HG03575 (cell line): Measurements from ENCODE around the gene TPO.

Experiments used
- ATAC-seq: cut with Tn5 transposase; IDR thresholded peaks from one replicate; pipeline ENCODE4 v1.9.1; 2021; ENCODE audit not compliant: unreplicated experiment, insufficient number of reproducible peaks, low FRiP score; ENCODE audit errors: extremely low read depth

Gene TPO

GRCh38 chr2:1494257-1494656 lies 81.0 kb downstream of the TPO start:
- no peak for ATAC-seq

GRCh38 chr2:1494906-1495305 lies 81.6 kb downstream of the TPO start:
- no peak for ATAC-seq

- no peak for ATAC-seq
These were observed 82.6 kb downstream of the TPO start for GRCh38 chr2:1495676-1496358.

DNA sequence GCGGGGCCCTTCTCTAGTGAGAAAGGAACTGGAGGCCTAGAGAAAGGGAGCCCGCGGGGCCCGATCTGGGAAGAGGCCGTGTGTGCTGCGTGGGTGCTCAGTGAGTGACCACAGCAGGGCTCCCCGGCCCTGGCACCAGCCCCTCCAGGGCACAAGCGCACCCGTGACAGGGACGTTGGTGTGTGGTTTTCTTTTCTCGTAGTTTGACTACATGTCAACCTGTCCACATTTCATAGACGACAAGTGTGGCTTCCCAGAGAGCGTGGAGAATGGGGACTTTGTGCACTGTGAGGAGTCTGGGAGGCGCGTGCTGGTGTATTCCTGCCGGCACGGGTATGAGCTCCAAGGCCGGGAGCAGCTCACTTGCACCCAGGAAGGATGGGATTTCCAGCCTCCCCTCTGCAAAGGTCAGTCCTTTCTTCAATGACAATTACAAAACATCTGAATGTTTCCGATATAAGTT lies 83.1 kb downstream of the TPO start:
- no peak for ATAC-seq

DNA sequence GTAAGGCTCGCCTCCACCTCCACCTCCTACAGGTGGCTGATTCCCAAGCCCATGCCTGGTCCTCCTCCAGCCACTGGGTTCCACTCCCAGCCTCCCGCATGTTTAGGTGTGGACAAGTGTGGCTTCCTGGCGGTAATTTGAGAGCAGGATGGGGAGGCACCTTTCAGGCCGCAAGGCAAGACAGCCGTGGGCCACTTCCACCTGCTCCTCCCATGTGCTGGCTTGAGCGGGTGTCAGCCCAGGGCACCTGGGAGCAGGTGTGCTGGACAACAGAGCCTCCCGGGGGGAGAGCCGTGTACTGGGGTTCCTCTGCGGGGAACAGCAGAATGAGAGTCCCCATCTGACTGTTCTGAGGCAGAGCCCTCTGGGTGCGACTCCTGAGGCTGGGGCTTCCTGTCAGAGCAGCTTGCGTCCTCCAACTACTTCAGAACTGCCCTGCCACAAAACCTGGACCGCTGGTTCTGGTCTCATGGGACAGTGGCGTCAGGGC lies 83.9 kb downstream of the TPO start:
- no peak for ATAC-seq

DNA sequence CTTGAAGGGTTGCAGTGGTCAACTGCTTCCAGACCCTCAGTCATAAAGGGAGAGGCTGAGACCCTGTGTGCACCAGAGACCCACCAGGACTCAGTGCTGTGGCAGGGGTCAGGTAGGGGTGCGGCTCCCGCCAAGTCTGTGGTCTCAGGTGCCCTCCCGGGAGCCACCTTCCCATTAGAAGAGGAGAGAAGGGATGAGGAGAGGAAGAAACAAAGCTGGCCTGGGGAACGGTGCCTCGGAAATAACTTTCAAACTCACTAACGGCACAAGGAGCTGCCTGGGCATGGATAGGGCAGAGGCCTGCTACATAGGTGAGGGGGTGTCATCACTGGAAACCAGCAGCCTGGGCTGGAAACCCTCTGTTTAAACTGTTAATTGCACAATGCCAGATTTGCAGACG lies 84.9 kb downstream of the TPO start:
- ATAC-seq, result no peak

DNA sequence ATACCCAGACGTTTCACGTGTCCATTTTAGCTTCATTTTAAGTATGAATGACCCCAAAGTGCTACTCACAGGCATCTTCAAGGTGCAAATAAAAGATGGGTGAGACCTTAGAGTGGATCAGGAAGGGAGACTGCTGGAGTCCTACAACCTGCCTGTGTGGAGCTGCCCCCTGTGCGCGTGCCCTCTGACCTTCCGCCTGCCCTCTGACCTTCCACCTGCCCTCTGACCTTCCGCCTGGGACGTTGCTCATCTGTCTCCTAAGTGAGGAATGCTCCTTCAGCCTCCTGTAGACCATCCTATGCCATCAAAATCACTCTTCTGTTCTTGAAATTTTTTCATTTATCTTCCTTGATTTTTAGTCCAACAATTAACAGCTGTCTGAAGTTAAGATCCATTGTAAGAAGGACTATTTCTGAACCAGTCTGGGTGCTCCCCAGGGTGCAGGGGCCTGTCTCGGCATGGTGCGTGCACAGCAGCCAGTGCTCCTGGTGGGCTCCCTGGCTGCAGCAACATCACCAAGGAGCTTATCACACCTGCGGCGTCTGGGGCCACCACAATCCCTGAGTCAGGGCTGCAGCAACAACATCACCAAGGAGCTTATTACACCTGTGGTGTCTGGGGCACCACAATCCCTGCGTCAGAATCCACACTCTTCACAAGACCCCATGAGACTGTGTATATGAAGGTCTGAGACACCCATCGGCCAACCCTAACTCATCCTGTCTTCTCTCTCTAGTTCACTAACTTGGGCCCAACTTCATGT lies 86.0 kb downstream of the TPO start:
- no peak for ATAC-seq

GRCh38 chr2:1501038-1501851 lies 88.0 kb downstream of the TPO start:
- ATAC-seq, result no peak

DNA sequence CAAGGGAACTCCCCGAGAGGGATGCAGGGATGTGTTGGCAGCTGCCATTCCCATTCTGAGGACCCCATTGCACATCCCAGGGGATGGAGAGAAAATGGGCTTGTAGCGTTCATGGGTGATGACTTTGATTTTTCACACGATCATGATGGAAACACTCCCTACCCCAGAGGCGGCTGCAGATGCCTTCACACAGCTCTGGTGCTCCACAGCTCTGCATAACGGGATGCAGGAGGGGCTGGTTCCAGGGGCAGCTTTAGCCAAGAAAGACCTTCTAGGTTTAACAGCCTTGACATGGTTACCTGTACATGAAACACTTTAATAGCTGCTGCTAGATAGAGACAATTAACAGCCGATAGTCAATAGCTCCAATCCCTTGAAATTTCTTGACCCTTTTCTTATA lies 88.7 kb downstream of the TPO start:
- ATAC-seq, result no peak

DNA sequence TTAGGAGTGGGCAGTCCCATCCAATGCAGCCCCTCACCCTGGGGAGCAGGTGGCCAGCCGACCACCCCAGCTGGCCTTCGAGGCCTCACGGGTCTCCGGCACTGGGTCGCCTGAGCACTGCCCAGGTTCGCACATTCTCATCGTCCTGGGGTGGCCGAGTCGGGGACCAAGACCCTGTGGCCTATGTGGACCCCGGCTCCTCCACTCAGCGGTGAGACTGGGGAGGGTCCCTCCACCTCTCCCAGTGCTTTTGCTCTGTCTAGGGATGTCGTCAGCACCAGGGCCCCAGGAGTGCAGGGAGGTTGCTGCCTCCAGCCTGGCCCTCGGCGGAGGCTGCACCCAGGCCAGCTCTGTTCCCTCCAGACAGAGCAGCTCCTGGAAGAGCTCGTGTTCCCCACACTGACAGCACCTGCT lies 89.6 kb downstream of the TPO start:
- ATAC-seq, result no peak

DNA sequence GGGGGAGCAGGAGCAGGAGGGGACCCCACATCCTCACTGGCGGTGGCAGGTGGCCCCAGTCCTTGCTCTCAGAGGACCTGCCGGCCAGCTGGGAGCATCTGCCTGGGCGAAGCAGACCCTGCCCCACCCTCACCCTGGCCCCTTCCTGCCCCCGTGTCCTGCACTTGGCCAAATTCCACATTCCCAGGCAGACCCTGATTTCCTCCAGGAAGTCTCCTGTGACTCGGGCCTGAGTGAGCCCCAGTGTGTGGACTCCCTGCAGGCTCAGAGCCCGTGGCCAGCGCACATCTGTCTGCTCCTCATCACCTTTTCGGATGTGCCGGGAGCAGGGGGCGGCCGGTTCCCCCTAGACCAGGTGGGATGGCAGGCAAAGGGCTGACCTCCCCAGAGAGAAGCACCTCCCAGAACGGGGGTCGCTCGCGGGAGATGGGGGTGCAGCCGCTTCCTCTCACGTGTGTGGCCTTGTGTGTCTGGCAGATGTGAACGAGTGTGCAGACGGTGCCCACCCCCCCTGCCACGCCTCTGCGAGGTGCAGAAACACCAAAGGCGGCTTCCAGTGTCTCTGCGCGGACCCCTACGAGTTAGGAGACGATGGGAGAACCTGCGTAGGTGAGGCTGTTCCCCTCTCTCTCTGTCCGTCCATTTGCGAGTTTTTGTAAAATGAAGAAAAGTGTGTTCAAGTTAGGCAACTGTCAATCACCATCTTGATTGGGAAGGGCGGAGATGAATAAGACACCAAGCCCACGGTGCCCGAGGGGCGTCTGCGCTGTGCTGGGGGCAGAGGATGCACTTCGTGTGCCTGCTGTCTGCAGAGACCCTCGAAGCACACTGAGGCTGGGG lies 90.4 kb downstream of the TPO start:
- no peak for ATAC-seq

GRCh38 chr2:1504311-1504750 lies 91.1 kb downstream of the TPO start:
- no peak for ATAC-seq

- no peak for ATAC-seq
These were observed 91.8 kb downstream of the TPO start for GRCh38 chr2:1505031-1505441.

- no peak for ATAC-seq
These were observed 96.2 kb downstream of the TPO start for GRCh38 chr2:1509271-1510065.

DNA sequence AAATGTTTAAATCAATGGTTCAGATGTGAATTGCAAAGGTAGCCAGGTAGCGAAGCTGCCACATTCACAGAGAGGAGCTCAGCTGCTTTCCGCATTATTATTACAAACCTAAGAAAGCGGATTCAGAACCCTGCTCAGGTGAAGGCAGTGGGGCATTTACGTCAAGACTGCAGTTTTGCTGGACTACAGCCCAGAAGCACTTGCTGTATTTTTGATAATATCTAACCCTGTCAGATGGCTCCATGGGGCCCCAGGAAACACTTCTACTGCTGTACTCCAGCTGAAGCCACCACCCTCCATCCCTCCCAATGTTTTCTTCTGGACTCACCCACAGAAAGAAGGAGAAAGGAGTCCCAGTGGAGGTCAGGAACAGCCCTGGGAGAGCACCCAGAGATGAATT lies 96.9 kb downstream of the TPO start:
- ATAC-seq, result no peak

- ATAC-seq, result no peak
These were observed 98.2 kb downstream of the TPO start for GRCh38 chr2:1511455-1511854.

DNA sequence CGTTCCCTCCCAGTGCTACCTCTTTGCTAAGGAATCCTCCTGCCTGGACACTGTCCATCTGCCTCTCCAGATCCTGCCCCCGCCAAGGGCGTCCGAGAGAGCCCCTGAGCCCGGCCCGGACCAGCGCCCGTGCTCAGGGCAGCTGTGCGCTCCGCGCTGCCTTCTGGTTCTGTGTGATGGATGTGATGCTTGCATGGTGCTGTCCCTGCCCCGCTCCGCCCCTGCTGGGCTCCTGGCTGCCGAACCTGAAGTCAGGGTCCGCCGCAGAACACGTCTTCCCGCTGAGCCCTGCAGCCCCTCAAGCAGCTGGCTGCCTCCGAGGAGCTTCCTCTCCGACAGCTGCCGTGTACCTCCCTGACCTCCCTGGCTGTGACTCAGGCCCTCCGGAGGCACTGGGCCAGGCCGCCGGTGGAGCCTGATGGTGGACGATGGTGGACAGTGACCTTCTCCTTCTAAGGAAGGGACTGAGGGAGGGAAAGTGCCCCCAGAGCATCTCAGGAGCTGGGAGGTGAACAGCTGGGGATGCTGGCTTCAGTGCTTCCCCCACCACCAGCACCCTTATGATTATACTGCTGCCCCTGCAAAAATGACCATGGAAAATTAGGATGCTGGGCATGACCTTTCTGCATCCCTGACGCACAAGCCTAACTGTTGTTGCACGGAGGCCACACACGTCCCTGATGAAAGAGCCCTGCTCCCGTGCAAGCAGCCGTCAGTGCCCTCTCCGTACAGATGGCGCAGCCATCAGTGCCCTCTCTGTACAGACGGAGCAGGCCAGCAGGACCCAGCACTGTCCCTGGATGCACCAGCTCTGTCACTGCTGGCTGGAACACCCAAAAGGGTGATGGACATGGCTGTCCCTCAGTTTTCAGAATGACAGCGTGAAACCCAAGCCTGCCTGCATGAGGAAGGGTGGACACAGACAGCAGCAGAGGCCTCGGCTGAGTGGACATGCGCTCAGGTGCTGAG lies 99.3 kb downstream of the TPO start:
- ATAC-seq, result no peak
